AG04450 (cell line): ENCODE results near the gene DNM1. TPM values are rescaled to one million over a fixed set of nuclear protein-coding genes. Genes with fewer than 3 reads are reported as not detected.

Experiments
- CTCF ChIA-PET: fragments of 300-600, 350-600 bp; formaldehyde crosslinking; extraction: SDS; loops from one replicate; lab custom pipeline; 2022; ENCODE audit warnings: antibody characterized with exemption, inconsistent platforms; lab: Charles Lee
- POLR2A ChIA-PET: fragments of 350-600 bp; formaldehyde crosslinking; extraction: SDS; loops from one replicate; lab custom pipeline; 2021; ENCODE audit warnings: antibody characterized with exemption, inconsistent platforms; lab: Yijun Ruan, JAX
- DNase-seq: peaks from one replicate; pipeline ENCODE4 v3.0.0-alpha.2; 2011; ENCODE audit warnings: low read depth, low spot score
- H3K27ac ChIP-seq: one replicate; pipeline ENCODE4 v1.5.1; 2012; ENCODE audit warnings: low read depth, low read length, control low read depth
- H3K27me3 ChIP-seq: one replicate; pipeline ENCODE4 v1.6.0; 2012; ENCODE audit warnings: low read length; ENCODE audit not compliant: control insufficient read depth, insufficient read depth
- H3K4me3 ChIP-seq: 2 replicates; pipeline ENCODE4 v1.5.1; 2011; ENCODE audit warnings: mild to moderate bottlenecking, low read depth, low read length, control low read depth
- H3K9me3 ChIP-seq: 2 replicates; pipeline ENCODE4 v1.5.1; 2012; ENCODE audit warnings: low read length; ENCODE audit not compliant: control insufficient read depth, insufficient read depth
- CTCF ChIP-seq: IDR thresholded peaks from 2 replicates; pipeline ENCODE4 v1.5.1; 2011; ENCODE audit warnings: low read depth, low read length, control low read depth, inconsistent platforms
- polyA plus RNA-seq: library from polyadenylated mRNA; depleted of rRNA; stranded (reverse); fragments of >200 nt; gene quantifications from 2 replicates; pipeline ENCODE4 v1.2.3, GENCODE V29; 2011; rRNA removed
- small RNA-seq: library from RNA; depleted of rRNA; stranded (forward); fragments of <200 nt; gene quantifications from one replicate; pipeline ENCODE3, GENCODE V24; 2012; ENCODE audit warnings: low read depth; ENCODE audit not compliant: insufficient read length

Gene DNM1
- polyA plus RNA-seq, 1 experiment: 12.0 TPM

DNA sequence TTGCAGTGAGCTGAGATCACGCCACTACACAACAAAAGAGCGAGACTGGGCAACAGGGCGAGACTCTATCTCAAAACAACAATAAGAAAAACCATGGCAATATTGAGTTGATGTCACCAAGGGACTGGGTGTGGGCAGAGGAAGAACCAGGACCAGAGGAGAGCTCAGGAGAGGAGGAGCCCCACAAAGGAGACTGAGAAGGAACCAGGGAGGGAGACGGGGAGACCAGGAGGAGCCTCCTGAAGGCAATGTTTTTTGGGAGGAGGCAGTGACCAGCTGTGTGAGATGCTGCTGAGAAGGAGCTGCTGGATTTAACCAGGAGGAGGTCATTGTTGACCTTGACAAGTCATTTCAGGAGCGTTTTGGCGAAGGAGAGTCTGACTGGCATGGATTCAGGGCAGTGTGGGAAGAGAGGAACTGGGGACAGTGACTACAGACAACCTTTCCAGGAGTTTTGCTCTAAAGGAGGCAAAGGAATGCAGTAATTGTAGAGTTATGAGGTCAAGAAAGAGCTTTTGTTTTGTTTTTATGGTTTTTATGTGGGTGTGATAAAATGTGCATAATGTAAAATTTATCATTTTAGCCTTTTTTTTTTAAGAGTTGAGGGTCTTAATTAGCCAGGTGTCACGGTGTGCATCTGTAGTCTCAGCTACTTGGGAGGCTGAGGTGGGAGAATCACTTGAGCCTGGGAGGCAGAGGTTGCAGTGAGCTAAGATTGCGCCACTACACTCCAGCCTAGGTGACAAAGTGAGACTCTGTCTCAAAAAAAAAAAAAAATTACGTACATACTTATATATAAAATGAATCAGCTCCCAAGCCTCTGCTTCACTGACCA is 101.2 kb downstream of the DNM1 start:
- Histone ChIP-seq H3K27me3 (no peaks in the 10 kb centered on the region), H3K27ac (peak overlapping the region; percentile 11)
- POLR2A ChIA-PET: interaction anchor here (0.6 to 1.0 kb wide), 2 partner anchors 8 to 46 kb away, joined by 4 read pairs; no protein-coding TSS in a partner anchor

More for the DNA sequence above, 101.2 kb downstream of the DNM1 start:
- H3K9me3 ChIP-seq: no peaks in the 10 kb centered on the region
- DNase-seq: no peak
- no peak overlapping the region for H3K4me3 ChIP-seq
- no peak for TF ChIP-seq CTCF
- CTCF ChIA-PET: interaction anchor here (1.2 to 2.3 kb wide), 4 partner anchors 9 to 116 kb away, joined by 3 to 15 read pairs (median 8); partner anchors contain the start of gene CERCAM

Small RNA genes lying within 50 kb of the gene (small RNA-seq; reads per million reads assigned to genes)
- gene MIR199B: 33,055 reads per million, percentile 100 among the genes with 10 or more reads in this experiment
- not detected for gene MIR3154

Other genes starting within 250 kb of the DNM1 start
- gene EEIG1, start 222.4 kb upstream of the DNM1 start, polyA plus RNA-seq: 8.3 and 8.6 TPM in 2 replicates
- gene NAIF1, start 136.1 kb upstream of the DNM1 start, polyA plus RNA-seq: 7.5 and 8.9 TPM in 2 replicates
- 12.0 and 12.6 TPM in 2 replicates for gene SLC25A25, start 135.1 kb upstream of the DNM1 start, polyA plus RNA-seq
- gene PTGES2, start 75.7 kb upstream of the DNM1 start, polyA plus RNA-seq: 56.3 and 75.2 TPM in 2 replicates
- gene LCN2, start 53.9 kb upstream of the DNM1 start, polyA plus RNA-seq: not detected in 2 replicates
- gene BBLN, start 43.1 kb upstream of the DNM1 start, polyA plus RNA-seq: 48.1 and 64.2 TPM in 2 replicates
- 26.9 and 45.6 TPM in 2 replicates for gene CIZ1, start 11.8 kb upstream of the DNM1 start, polyA plus RNA-seq
- gene GOLGA2, start 72.6 kb downstream of the DNM1 start, polyA plus RNA-seq: 112 and 121 TPM in 2 replicates
- gene SWI5, start 72.9 kb downstream of the DNM1 start, polyA plus RNA-seq: 72.2 and 75.8 TPM in 2 replicates
- gene TRUB2, start 119.1 kb downstream of the DNM1 start, polyA plus RNA-seq: 15.1 and 20.7 TPM in 2 replicates
- 19.0 and 24.8 TPM in 2 replicates for gene COQ4, start 119.5 kb downstream of the DNM1 start, polyA plus RNA-seq
- 7.7 and 9.4 TPM in 2 replicates for gene SLC27A4, start 137.1 kb downstream of the DNM1 start, polyA plus RNA-seq
- gene URM1, start 168.0 kb downstream of the DNM1 start, polyA plus RNA-seq: 44.7 and 65.1 TPM in 2 replicates
- 54.9 and 72.1 TPM in 2 replicates for gene CERCAM, start 217.5 kb downstream of the DNM1 start, polyA plus RNA-seq